GM12891 (cell line): Measurements from ENCODE around the gene RGS19.

ENCODE experiments used
- POLR2A ChIP-seq: IDR thresholded peaks from 2 replicates; pipeline ENCODE4 v1.6.1; 2011; ENCODE audit warnings: low read depth, low read length, control low read depth
- SPI1 ChIP-seq: IDR thresholded peaks from 2 replicates; pipeline ENCODE4 v1.6.1; 2011; ENCODE audit warnings: low read depth, low read length, control low read depth

- no peak for TF ChIP-seq SPI1
- TF ChIP-seq POLR2A, result no peak
These were observed 5.0 kb downstream of the RGS19 start for GRCh38 chr20:64074184-64074789.
